ENCODE measurements around the gene TGFB1I1.
"Not testable (repeated sequence)": the region's sequence is repeated elsewhere in the genome, so short reads cannot be mapped to it uniquely, and the experiment has no call there.

TGFB1I1 gene

GRCh38 chr16:31488468-31489297 is 16.7 kb downstream of the TGFB1I1 start:
- no peak for FAIRE-seq

- no peak for FAIRE-seq
These were observed 17.3 kb downstream of the TGFB1I1 start for GRCh38 chr16:31489298-31489564.

- FAIRE-seq: no peak
These were observed 17.9 kb downstream of the TGFB1I1 start for GRCh38 chr16:31489616-31490584.

- no peak for FAIRE-seq
These were observed 19.9 kb downstream of the TGFB1I1 start for GRCh38 chr16:31491778-31492418.

- FAIRE-seq: no peak
These were observed 21.7 kb downstream of the TGFB1I1 start for GRCh38 chr16:31493506-31494125.

GRCh38 chr16:31496670-31497069 is 24.7 kb downstream of the TGFB1I1 start:
- FAIRE-seq: no peak

- FAIRE-seq: no peak
These were observed 26.5 kb downstream of the TGFB1I1 start for GRCh38 chr16:31498493-31498892.

GRCh38 chr16:31499928-31500327 is 28.0 kb downstream of the TGFB1I1 start:
- FAIRE-seq: no peak

- no peak for FAIRE-seq
These were observed 29.4 kb downstream of the TGFB1I1 start for GRCh38 chr16:31501226-31501965.

- no peak for FAIRE-seq
These were observed 30.0 kb downstream of the TGFB1I1 start for GRCh38 chr16:31501966-31502348.

GRCh38 chr16:31502981-31503380 is 31.0 kb downstream of the TGFB1I1 start:
- no peak for FAIRE-seq

GRCh38 chr16:31503555-31503954 is 31.6 kb downstream of the TGFB1I1 start:
- not testable (repeated sequence) for FAIRE-seq

- no peak for FAIRE-seq
These were observed 32.2 kb downstream of the TGFB1I1 start for GRCh38 chr16:31504159-31504558.

- FAIRE-seq: no peak
These were observed 33.5 kb downstream of the TGFB1I1 start for GRCh38 chr16:31505483-31505882.

- no peak for FAIRE-seq
These were observed 35.6 kb downstream of the TGFB1I1 start for GRCh38 chr16:31507617-31507928.

- FAIRE-seq: no peak
These were observed 36.2 kb downstream of the TGFB1I1 start, which contains the start of gene RUSF1 for GRCh38 chr16:31507929-31508705. RUSF1 (minus strand) TSS chr16:31508391; CDS start chr16:31508373, 18 bp downstream.

GRCh38 chr16:31508706-31509195 is 36.8 kb downstream of the TGFB1I1 start:
- FAIRE-seq: no peak

GRCh38 chr16:31513126-31513525 is 41.2 kb downstream of the TGFB1I1 start:
- FAIRE-seq: no peak

- no peak for FAIRE-seq
These were observed 41.9 kb downstream of the TGFB1I1 start for GRCh38 chr16:31513884-31514283.

- no peak for FAIRE-seq
These were observed 45.9 kb downstream of the TGFB1I1 start for GRCh38 chr16:31517800-31518402.
